Measurements from ENCODE around the gene VHLL. TPM values are rescaled to one million over a fixed set of nuclear protein-coding genes. Genes with fewer than 3 reads are reported as not detected.

The VHLL gene
- total and polyA plus RNA-seq, 2 donors (not counting 1 experiment from before 2014, with no cell fraction given), result not detected

- Histone ChIP-seq H3K27me3 (ENCODE audit: control insufficient read depth, insufficient read depth, low read length) (no peaks in the 10 kb centered on the region), H3K9me3 (ENCODE audit: control insufficient read depth, insufficient read depth, low read depth, low read length) (no peaks in the 10 kb centered on the region), H4K20me1 (ENCODE audit: control insufficient read depth, extremely low read depth, insufficient read depth, low read length) (peaks cover 2% of the 10 kb centered on the region), H3K36me3 (ENCODE audit: control insufficient read depth, insufficient read depth, low read length) (peaks cover 7% of the 10 kb centered on the region), H2AFZ (ENCODE audit: low read length) (peak within 1 kb of the TSS; percentile 72), H3K4me1 (ENCODE audit: control insufficient read depth, extremely low read depth, insufficient read depth, low read length) (peaks cover 5% of the 10 kb centered on the region), H3K9ac (ENCODE audit: insufficient read depth, low read length) (peak within 1 kb of the TSS; percentile 34), H3K4me3 (replicated peaks in 1 of 4; ENCODE audit: control extremely low read depth in 1 of 4, insufficient read depth in 1 of 4, low read depth in 3 of 4, low read length in 4 of 4) (peak within 1 kb of the TSS; percentile 58 to 98 (median 79)), H3K4me2 (ENCODE audit: extremely low read depth, insufficient read depth, low read length) (peak within 1 kb of the TSS; percentile 94), H3K27ac (ENCODE audit: insufficient read depth, low read length) (peak within 1 kb of the TSS; percentile 20), H3K79me2 (ENCODE audit: control insufficient read depth, insufficient read depth, low read length) (peaks cover 31% of the 10 kb centered on the region)
- TF ChIP-seq CTCF (conservative IDR thresholded peaks at IDR 0.05 in 1 of 2, IDR thresholded peaks at IDR 0.05 in 1 of 2; ENCODE audit: low read depth in 1 of 2, low read length in 2 of 2) (no peak), EZH2 (IDR thresholded peaks at IDR 0.05; ENCODE audit: low read length, missing control alignments) (no peak)
- no peak for DNase-seq (ENCODE audit: low read depth in 2 of 2)
These were observed 15.0 kb downstream of the VHLL start, which contains the start of gene TMEM79 for GRCh38 chr1:156284112-156284511. TSS of gene TMEM79 (plus strand) at chr1:156284325. CDS start at chr1:156285227, 902 bp downstream.

GRCh38 chr1:156283521-156283920 lies 15.6 kb downstream of the VHLL start:
- Histone ChIP-seq H3K79me2 (ENCODE audit: control insufficient read depth, insufficient read depth, low read length) (peaks cover 36% of the 10 kb centered on the region), H3K27ac (ENCODE audit: insufficient read depth, low read length) (peak overlapping the region; percentile 11)
- no peak for TF ChIP-seq CTCF (conservative IDR thresholded peaks at IDR 0.05 in 1 of 2, IDR thresholded peaks at IDR 0.05 in 1 of 2; ENCODE audit: low read depth in 1 of 2, low read length in 2 of 2)
- no peak for TF ChIP-seq EZH2 (IDR thresholded peaks at IDR 0.05; ENCODE audit: low read length, missing control alignments)

GRCh38 chr1:156282479-156283222 lies 16.5 kb downstream of the VHLL start, which contains the start of gene SMG5:
TSS of gene SMG5 (minus strand) at chr1:156282825. CDS start at chr1:156282680, 145 bp downstream.
- peak; percentile 98 to 99 for DNase-seq (ENCODE audit: low read depth in 2 of 2)

More at GRCh38 chr1:156283521-156283920, 15.6 kb downstream of the VHLL start:
- Histone ChIP-seq H3K9me3 (ENCODE audit: control insufficient read depth, insufficient read depth, low read depth, low read length) (no peaks in the 10 kb centered on the region), H3K27me3 (ENCODE audit: control insufficient read depth, insufficient read depth, low read length) (no peaks in the 10 kb centered on the region), H3K36me3 (ENCODE audit: control insufficient read depth, insufficient read depth, low read length) (peaks cover 8% of the 10 kb centered on the region), H2AFZ (ENCODE audit: low read length) (peak overlapping the region; percentile 72), H4K20me1 (ENCODE audit: control insufficient read depth, extremely low read depth, insufficient read depth, low read length) (peaks cover 2% of the 10 kb centered on the region), H3K4me2 (ENCODE audit: extremely low read depth, insufficient read depth, low read length) (peak overlapping the region; percentile 94), H3K4me3 (replicated peaks in 1 of 4; ENCODE audit: control extremely low read depth in 1 of 4, insufficient read depth in 1 of 4, low read depth in 3 of 4, low read length in 4 of 4) (peak overlapping the region; percentile 58 to 98 (median 79)), H3K9ac (ENCODE audit: insufficient read depth, low read length) (peak overlapping the region; percentile 34), H3K4me1 (ENCODE audit: control insufficient read depth, extremely low read depth, insufficient read depth, low read length) (peaks cover 5% of the 10 kb centered on the region)
- no peak for DNase-seq (ENCODE audit: low read depth in 2 of 2)

More at GRCh38 chr1:156282479-156283222, 16.5 kb downstream of the VHLL start, which contains the start of gene SMG5:
- Histone ChIP-seq H3K4me1 (ENCODE audit: control insufficient read depth, extremely low read depth, insufficient read depth, low read length) (peaks cover 5% of the 10 kb centered on the region), H3K9ac (ENCODE audit: insufficient read depth, low read length) (peak within 1 kb of the TSS; percentile 87), H3K9me3 (ENCODE audit: control insufficient read depth, insufficient read depth, low read depth, low read length) (no peaks in the 10 kb centered on the region), H3K79me2 (ENCODE audit: control insufficient read depth, insufficient read depth, low read length) (peaks cover 38% of the 10 kb centered on the region), H3K4me3 (replicated peaks in 1 of 4; ENCODE audit: control extremely low read depth in 1 of 4, insufficient read depth in 1 of 4, low read depth in 3 of 4, low read length in 4 of 4) (peak within 1 kb of the TSS; percentile 58 to 98 (median 91)), H3K27ac (ENCODE audit: insufficient read depth, low read length) (peak within 1 kb of the TSS; percentile 68), H4K20me1 (ENCODE audit: control insufficient read depth, extremely low read depth, insufficient read depth, low read length) (peaks cover 2% of the 10 kb centered on the region), H3K36me3 (ENCODE audit: control insufficient read depth, insufficient read depth, low read length) (peaks cover 13% of the 10 kb centered on the region), H3K27me3 (ENCODE audit: control insufficient read depth, insufficient read depth, low read length) (no peaks in the 10 kb centered on the region), H2AFZ (ENCODE audit: low read length) (peak within 1 kb of the TSS; percentile 72), H3K4me2 (ENCODE audit: extremely low read depth, insufficient read depth, low read length) (peak within 1 kb of the TSS; percentile 98)
- TF ChIP-seq EZH2 (IDR thresholded peaks at IDR 0.05; ENCODE audit: low read length, missing control alignments) (no peak), CTCF (conservative IDR thresholded peaks at IDR 0.05 in 1 of 2, IDR thresholded peaks at IDR 0.05 in 1 of 2; ENCODE audit: low read depth in 1 of 2, low read length in 2 of 2) (no peak)
